Measurements from ENCODE around the gene IFT27. TPM values are rescaled to one million over a fixed set of nuclear protein-coding genes. Genes with fewer than 3 reads are reported as not detected.

IFT27 gene
- polyA plus RNA-seq, 3 donors, result 11.1 to 15.9 (median 15.6) TPM

Other genes starting within 250 kb of the IFT27 start
- gene EIF3D, start 247.0 kb downstream of the IFT27 start, polyA plus RNA-seq, result 100 to 1,000 TPM; 140 to 282 (median 154) TPM
- not detected for gene CACNG2, start 72.4 kb downstream of the IFT27 start, polyA plus RNA-seq
- gene PVALB, start 40.9 kb upstream of the IFT27 start, polyA plus RNA-seq, result not detected
- gene NCF4, start 84.9 kb upstream of the IFT27 start, polyA plus RNA-seq, result 10 to 100 TPM in 2 of 3 donors, 1 to 10 TPM in 1; 1.9 to 43.9 (median 27.8) TPM
- gene CSF2RB, start 137.5 kb upstream of the IFT27 start, polyA plus RNA-seq, result 1 to 10 TPM in 2 of 3 donors, under 1 TPM in 1; 0.89 to 8.6 (median 4.9) TPM
- 100 to 1,000 TPM in 1 of 3 donors, 10 to 100 TPM in 2; 59.2 to 169 (median 69.3) TPM for gene TST, start 243.3 kb upstream of the IFT27 start, polyA plus RNA-seq
- gene MPST, start 243.6 kb upstream of the IFT27 start, polyA plus RNA-seq, result 100 to 1,000 TPM; 126 to 179 (median 131) TPM

Measured in adipose tissue (tissue), 3 donors.